ENCODE results near the gene PRR4. TPM values are rescaled to one million over a fixed set of nuclear protein-coding genes. Genes with fewer than 3 reads are reported as not detected.

The PRR4 gene
- total and polyA plus RNA-seq, 12 donors: 1.7 to 36.7 (median 6.1) TPM; not detected in 2

GRCh38 chr12:10861366-10861765 is 12.1 kb upstream of the PRR4 start:
- TF ChIP-seq POLR2A (IDR thresholded peaks at IDR 0.05) (no peak), CTCF (IDR thresholded peaks at IDR 0.05) (no peak)
- no peak for DNase-seq
- Histone ChIP-seq H3K27me3 (no peaks in the 10 kb centered on the region), H3K27ac (no peak overlapping the region), H3K36me3 (replicated peaks in 1 of 2) (no peaks in the 10 kb centered on the region), H3K4me1 (replicated peaks in 1 of 2) (no peaks in the 10 kb centered on the region), H3K4me3 (no peak overlapping the region), H3K9me3 (replicated peaks in 1 of 3) (peaks cover 0 to 8% (median 6%) of the 10 kb centered on the region in 3 donors)
- intact Hi-C loops (cut with DNase I): no loop called here
- WGBS, 4 donors: 63 to 82% (median 76%) methylated on average over 2 of the region's 2 CpGs

- no peak for DNase-seq
- H3K9me3 ChIP-seq (replicated peaks in 1 of 3): peaks cover 0 to 8% (median 0%) of the 10 kb centered on the region in 3 donors
- no peaks in the 10 kb centered on the region for H3K27me3 ChIP-seq
- TF ChIP-seq CTCF (IDR thresholded peaks at IDR 0.05) (no peak), POLR2A (IDR thresholded peaks at IDR 0.05) (no peak)
- WGBS, 4 donors: 92 to 100% (median 95%) methylated on average over 1 to 2 of the region's 2 CpGs
- H3K4me3 ChIP-seq: no peak overlapping the region
- intact Hi-C loops (cut with DNase I): no loop called here
- no peaks in the 10 kb centered on the region for H3K4me1 ChIP-seq (replicated peaks in 1 of 2)
- no peaks in the 10 kb centered on the region for H3K36me3 ChIP-seq (replicated peaks in 1 of 2)
- H3K27ac ChIP-seq: no peak overlapping the region
Observed at GRCh38 chr12:10855807-10856206, 6.5 kb upstream of the PRR4 start.

GRCh38 chr12:10853776-10854175 is 4.5 kb upstream of the PRR4 start:
- intact Hi-C loops (cut with DNase I): no loop called here
- TF ChIP-seq POLR2A (IDR thresholded peaks at IDR 0.05) (no peak), CTCF (IDR thresholded peaks at IDR 0.05) (no peak)
- no peak overlapping the region for H3K4me3 ChIP-seq
- no peak for DNase-seq
- no peaks in the 10 kb centered on the region for H3K36me3 ChIP-seq (replicated peaks in 1 of 2)
- no peaks in the 10 kb centered on the region for H3K4me1 ChIP-seq (replicated peaks in 1 of 2)
- no peak overlapping the region for H3K27ac ChIP-seq
- WGBS, 4 donors: 82 to 93% (median 88%) methylated on average over 2 of the region's 2 CpGs
- no peaks in the 10 kb centered on the region for H3K27me3 ChIP-seq
- H3K9me3 ChIP-seq (replicated peaks in 1 of 3): peaks cover 0 to 8% (median 0%) of the 10 kb centered on the region in 3 donors

GRCh38 chr12:10851243-10851858 is 2.1 kb upstream of the PRR4 start:
- Histone ChIP-seq H3K36me3 (replicated peaks in 1 of 2) (no peaks in the 10 kb centered on the region), H3K4me1 (replicated peaks in 1 of 2) (no peaks in the 10 kb centered on the region), H3K27me3 (no peaks in the 10 kb centered on the region), H3K27ac (no peak overlapping the region), H3K4me3 (no peak overlapping the region), H3K9me3 (replicated peaks in 1 of 3) (no peaks in the 10 kb centered on the region)
- 95 to 98% (median 96%) methylated on average over 4 of the region's 4 CpGs for WGBS, 4 donors
- no peak for TF ChIP-seq POLR2A (IDR thresholded peaks at IDR 0.05)
- TF ChIP-seq CTCF (IDR thresholded peaks at IDR 0.05): no peak
- intact Hi-C loops (cut with DNase I): no loop called here
- DNase-seq: no peak

All from adrenal gland (tissue), 12 donors.